Suprapubic skin (tissue), 4 donors: ENCODE results near the gene STPG1. TPM values are rescaled to one million over a fixed set of nuclear protein-coding genes. Genes with fewer than 3 reads are reported as not detected.

Experiments used
- DNase-seq, 2 donors: peaks; one replicate each; pipeline ENCODE4 v3.0.0-alpha.2; 2019; ENCODE audit warnings: low spot score in 2 of 2
- H3K27ac ChIP-seq: fragments of 200-600 bp; sonication (generic); one replicate; pipeline ENCODE4 v1.5.1; 2019
- H3K27me3 ChIP-seq: fragments of 200-600 bp; sonication (generic); one replicate; pipeline ENCODE4 v1.5.1; 2019
- H3K36me3 ChIP-seq: fragments of 200-600 bp; sonication (generic); one replicate; pipeline ENCODE4 v1.5.1; 2019
- H3K4me1 ChIP-seq: fragments of 200-600 bp; sonication (generic); one replicate; pipeline ENCODE4 v1.5.1; 2019
- H3K4me3 ChIP-seq: fragments of 200-600 bp; sonication (generic); one replicate; pipeline ENCODE4 v1.5.1; 2019; ENCODE audit warnings: mild to moderate bottlenecking
- H3K9me3 ChIP-seq: fragments of 200-600 bp; sonication (generic); one replicate; pipeline ENCODE4 v1.5.1; 2019
- EP300 ChIP-seq: sonication (generic); formaldehyde crosslinking; IDR thresholded peaks from one replicate; pipeline ENCODE4 v1.6.1; 2017; ENCODE audit warnings: antibody characterized with exemption
- POLR2A ChIP-seq, 2 donors: fragments of 450-650 bp; IDR thresholded peaks; one replicate each; pipeline ENCODE4 v1.6.1; 2017; ENCODE audit warnings: antibody characterized with exemption in 2 of 2, mild to moderate bottlenecking in 2 of 2, moderate library complexity in 2 of 2
- POLR2AphosphoS5 ChIP-seq, 3 donors: sonication (generic); formaldehyde crosslinking; IDR thresholded peaks; one replicate each; pipeline ENCODE4 v1.6.1; 2017; ENCODE audit warnings: antibody characterized with exemption in 3 of 3
- WGBS: methylation state at CpG from one replicate; pipeline ENCODE4 v1.1.5; 2018; 5-methylcytosine and 5-hydroxymethylcytosine counted together
- total RNA-seq, 4 donors: library from RNA; depleted of rRNA; stranded (reverse); fragments of >200 nt; gene quantifications; one replicate each; pipeline ENCODE4 v1.1.0, GENCODE V29; 2016
- TF ChIP-seq, protein P1 (sequence below), 2 donors: fragments of 200-600 bp in 1 of 2; fragments of 450-650 bp in 1 of 2; sonication (generic) in 1 of 2; IDR thresholded peaks; one replicate each; pipeline ENCODE4 v1.5.1; 2016 to 2019; ENCODE audit warnings: antibody characterized with exemption in 2 of 2, mild to moderate bottlenecking in 1 of 2, moderate library complexity in 1 of 2

Gene STPG1
- total RNA-seq, 4 donors from 2014 or later, result 7.2 to 8.5 (median 7.8) TPM

DNA sequence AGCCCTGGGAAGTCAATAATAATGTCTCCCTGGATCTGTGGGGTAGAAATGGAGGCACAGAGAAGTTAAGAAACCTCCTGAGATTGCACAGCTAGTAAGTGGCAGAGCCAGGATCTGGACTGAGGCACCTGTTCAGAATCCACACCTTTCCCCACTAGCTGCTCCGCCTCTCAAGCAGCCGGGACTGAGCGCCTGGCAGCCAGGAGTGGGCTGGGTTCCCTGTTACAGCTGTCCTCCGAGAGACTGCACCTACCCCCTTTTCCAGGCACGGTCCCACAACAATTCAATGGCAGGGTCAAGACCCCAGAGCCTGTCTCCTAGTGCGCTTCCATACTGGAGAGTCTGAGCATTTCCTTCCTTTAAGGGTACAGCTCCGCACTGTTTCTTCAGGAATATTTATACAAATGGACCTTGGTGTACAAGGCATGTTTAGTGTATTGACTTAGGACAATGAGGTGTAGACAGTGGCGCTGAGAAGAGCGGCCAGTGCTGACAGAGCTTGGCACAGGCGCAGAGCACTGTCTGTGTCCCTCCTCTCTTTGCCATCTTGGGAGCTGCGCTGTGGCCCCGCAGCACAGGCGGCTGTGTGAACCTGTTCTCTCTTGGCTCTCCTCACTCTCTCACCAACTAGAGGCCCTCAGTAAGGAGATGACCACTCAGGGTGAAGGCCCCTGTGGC, 70.0 kb downstream of the STPG1 start:
- no peak overlapping the region for H3K4me3 ChIP-seq
- no peak overlapping the region for H3K27ac ChIP-seq
- 81% methylated on average over 13 of the region's 13 CpGs for WGBS
- no peaks in the 10 kb centered on the region for H3K36me3 ChIP-seq
- no peaks in the 10 kb centered on the region for H3K27me3 ChIP-seq
- no peaks in the 10 kb centered on the region for H3K4me1 ChIP-seq
- no peaks in the 10 kb centered on the region for H3K9me3 ChIP-seq
- no peak for DNase-seq
- TF ChIP-seq EP300 (no peak), POLR2AphosphoS5 (IDR thresholded peaks at IDR 0.05) (no peak), POLR2A (IDR thresholded peaks at IDR 0.05) (no peak)
- TF ChIP-seq, protein P1, sequence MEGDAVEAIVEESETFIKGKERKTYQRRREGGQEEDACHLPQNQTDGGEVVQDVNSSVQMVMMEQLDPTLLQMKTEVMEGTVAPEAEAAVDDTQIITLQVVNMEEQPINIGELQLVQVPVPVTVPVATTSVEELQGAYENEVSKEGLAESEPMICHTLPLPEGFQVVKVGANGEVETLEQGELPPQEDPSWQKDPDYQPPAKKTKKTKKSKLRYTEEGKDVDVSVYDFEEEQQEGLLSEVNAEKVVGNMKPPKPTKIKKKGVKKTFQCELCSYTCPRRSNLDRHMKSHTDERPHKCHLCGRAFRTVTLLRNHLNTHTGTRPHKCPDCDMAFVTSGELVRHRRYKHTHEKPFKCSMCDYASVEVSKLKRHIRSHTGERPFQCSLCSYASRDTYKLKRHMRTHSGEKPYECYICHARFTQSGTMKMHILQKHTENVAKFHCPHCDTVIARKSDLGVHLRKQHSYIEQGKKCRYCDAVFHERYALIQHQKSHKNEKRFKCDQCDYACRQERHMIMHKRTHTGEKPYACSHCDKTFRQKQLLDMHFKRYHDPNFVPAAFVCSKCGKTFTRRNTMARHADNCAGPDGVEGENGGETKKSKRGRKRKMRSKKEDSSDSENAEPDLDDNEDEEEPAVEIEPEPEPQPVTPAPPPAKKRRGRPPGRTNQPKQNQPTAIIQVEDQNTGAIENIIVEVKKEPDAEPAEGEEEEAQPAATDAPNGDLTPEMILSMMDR (IDR thresholded peaks at IDR 0.05), result no peak

DNA sequence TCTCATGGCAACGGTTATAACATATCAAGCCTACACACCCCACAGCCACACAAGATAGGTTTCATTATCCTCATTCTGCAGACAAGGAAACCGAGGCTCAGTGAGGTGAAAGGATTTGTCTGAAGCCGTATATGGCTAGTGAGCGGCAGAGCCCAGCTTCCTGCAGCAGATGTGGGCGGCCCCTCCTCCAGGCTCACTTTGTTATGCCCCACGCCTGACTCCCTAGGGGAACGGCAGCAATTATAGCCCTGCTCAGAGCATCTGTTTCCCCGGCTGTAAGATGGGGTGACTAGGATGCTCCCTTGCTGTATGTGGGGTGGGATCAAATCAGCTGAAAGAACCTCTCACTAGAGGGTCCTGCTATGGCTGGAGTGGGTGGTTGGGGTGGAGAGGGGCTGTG, 72.3 kb downstream of the STPG1 start:
- H3K27me3 ChIP-seq, result no peaks in the 10 kb centered on the region
- TF ChIP-seq EP300, result no peak
- TF ChIP-seq POLR2AphosphoS5 (IDR thresholded peaks at IDR 0.05), result no peak
- no peak for TF ChIP-seq POLR2A (IDR thresholded peaks at IDR 0.05)
- TF ChIP-seq, protein P1 (IDR thresholded peaks at IDR 0.05), result no peak
- no peaks in the 10 kb centered on the region for H3K9me3 ChIP-seq
- DNase-seq, result no peak
- no peak overlapping the region for H3K27ac ChIP-seq
- no peak overlapping the region for H3K4me3 ChIP-seq
- H3K4me1 ChIP-seq, result no peaks in the 10 kb centered on the region
- WGBS, result 83% methylated on average over 8 of the region's 8 CpGs
- no peaks in the 10 kb centered on the region for H3K36me3 ChIP-seq

- Histone ChIP-seq H3K4me1 (no peaks in the 10 kb centered on the region), H3K4me3 (no peak overlapping the region), H3K27me3 (no peaks in the 10 kb centered on the region), H3K27ac (no peak overlapping the region), H3K36me3 (no peaks in the 10 kb centered on the region), H3K9me3 (no peaks in the 10 kb centered on the region)
- TF ChIP-seq POLR2AphosphoS5 (IDR thresholded peaks at IDR 0.05), result no peak
- no peak for TF ChIP-seq POLR2A (IDR thresholded peaks at IDR 0.05)
- TF ChIP-seq, protein P1 (IDR thresholded peaks at IDR 0.05), result no peak
- no peak for TF ChIP-seq EP300
- DNase-seq, result no peak
- WGBS, result 80% methylated on average over 7 of the region's 8 CpGs
Observed at GRCh38 chr1:24340770-24341169, 72.8 kb downstream of the STPG1 start.

- no peaks in the 10 kb centered on the region for H3K36me3 ChIP-seq
- no peaks in the 10 kb centered on the region for H3K9me3 ChIP-seq
- WGBS, result 93% methylated on average over 8 of the region's 8 CpGs
- DNase-seq, result no peak
- no peaks in the 10 kb centered on the region for H3K27me3 ChIP-seq
- H3K4me3 ChIP-seq, result no peak overlapping the region
- TF ChIP-seq, protein P1 (IDR thresholded peaks at IDR 0.05), result no peak
- TF ChIP-seq EP300 (no peak), POLR2A (IDR thresholded peaks at IDR 0.05) (no peak), POLR2AphosphoS5 (IDR thresholded peaks at IDR 0.05) (no peak)
- peaks cover 6% of the 10 kb centered on the region for H3K4me1 ChIP-seq
- H3K27ac ChIP-seq, result no peak overlapping the region
Observed at GRCh38 chr1:24339996-24340395, 73.6 kb downstream of the STPG1 start.

- TF ChIP-seq, protein P1 (IDR thresholded peaks at IDR 0.05), result no peak
- no peak for TF ChIP-seq EP300
- TF ChIP-seq POLR2AphosphoS5 (IDR thresholded peaks at IDR 0.05), result no peak
- Histone ChIP-seq H3K36me3 (no peaks in the 10 kb centered on the region), H3K27me3 (no peaks in the 10 kb centered on the region), H3K4me1 (peaks cover 9% of the 10 kb centered on the region), H3K27ac (no peak overlapping the region), H3K9me3 (no peaks in the 10 kb centered on the region), H3K4me3 (no peak overlapping the region)
- DNase-seq, result no peak
- WGBS, result 91% methylated on average over 5 of the region's 5 CpGs
Observed at GRCh38 chr1:24338447-24338846, 75.1 kb downstream of the STPG1 start.
